Measurements from ENCODE around the gene MIPOL1. TPM values are rescaled to one million over a fixed set of nuclear protein-coding genes. Genes with fewer than 3 reads are reported as not detected.

The MIPOL1 gene
- total RNA-seq, 1 donor from 2014 or later: 14.6 TPM

- Mint-ChIP-seq H3K27ac (ENCODE audit: unreplicated experiment) (no peak overlapping the region), H3K27me3 (ENCODE audit: unreplicated experiment) (peaks cover 22% of the 10 kb centered on the region), H3K36me3 (ENCODE audit: unreplicated experiment) (no peaks in the 10 kb centered on the region), H3K4me3 (ENCODE audit: unreplicated experiment) (no peak overlapping the region), H3K9me3 (ENCODE audit: unreplicated experiment) (no peaks in the 10 kb centered on the region), H3K4me1 (ENCODE audit: unreplicated experiment) (no peaks in the 10 kb centered on the region)
- peak; percentile 43 for TF ChIP-seq CTCF (IDR thresholded peaks at IDR 0.05)
- no peak for DNase-seq (ENCODE audit: extremely low spot score, unreplicated experiment)
Measured at GRCh38 chr14:37565550-37565949, 367.8 kb downstream of the MIPOL1 start.

- Mint-ChIP-seq H3K27me3 (ENCODE audit: unreplicated experiment) (peaks cover 25% of the 10 kb centered on the region), H3K9me3 (ENCODE audit: unreplicated experiment) (no peaks in the 10 kb centered on the region), H3K27ac (ENCODE audit: unreplicated experiment) (no peak overlapping the region), H3K4me3 (ENCODE audit: unreplicated experiment) (no peak overlapping the region), H3K36me3 (ENCODE audit: unreplicated experiment) (no peaks in the 10 kb centered on the region), H3K4me1 (ENCODE audit: unreplicated experiment) (no peaks in the 10 kb centered on the region)
- no peak for DNase-seq (ENCODE audit: extremely low spot score, unreplicated experiment)
- TF ChIP-seq CTCF (IDR thresholded peaks at IDR 0.05): no peak
Measured at GRCh38 chr14:37566811-37567371, 369.2 kb downstream of the MIPOL1 start.

DNA sequence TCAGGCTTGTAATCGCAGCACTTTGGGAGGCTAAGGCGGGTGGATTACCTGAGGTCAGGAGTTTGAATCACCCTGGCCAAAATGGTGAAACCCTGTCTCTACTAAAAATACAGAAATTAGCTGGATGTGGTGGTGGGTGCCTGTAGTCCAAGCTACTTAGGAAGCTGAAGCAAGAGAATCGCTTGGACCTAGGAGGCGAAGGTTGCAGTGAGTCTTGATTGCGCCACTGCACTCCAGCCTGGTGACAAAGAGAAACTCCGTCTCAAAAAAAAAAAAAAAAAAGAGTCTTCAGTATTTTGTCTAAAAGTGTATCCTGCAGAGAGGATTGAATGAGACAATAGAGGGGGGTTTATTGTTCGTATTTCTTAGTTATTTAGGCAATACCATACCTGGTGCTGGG is 372.0 kb downstream of the MIPOL1 start:
- Mint-ChIP-seq H3K4me3 (ENCODE audit: unreplicated experiment) (no peak overlapping the region), H3K36me3 (ENCODE audit: unreplicated experiment) (no peaks in the 10 kb centered on the region), H3K4me1 (ENCODE audit: unreplicated experiment) (peaks cover 13% of the 10 kb centered on the region), H3K27me3 (ENCODE audit: unreplicated experiment) (peaks cover 27% of the 10 kb centered on the region), H3K27ac (ENCODE audit: unreplicated experiment) (no peak overlapping the region), H3K9me3 (ENCODE audit: unreplicated experiment) (peaks cover 4% of the 10 kb centered on the region)
- DNase-seq (ENCODE audit: extremely low spot score, unreplicated experiment): no peak
- no peak for TF ChIP-seq CTCF (IDR thresholded peaks at IDR 0.05)

- Mint-ChIP-seq H3K27me3 (ENCODE audit: unreplicated experiment) (peaks cover 38% of the 10 kb centered on the region), H3K4me1 (ENCODE audit: unreplicated experiment) (peaks cover 13% of the 10 kb centered on the region)
- no peak for DNase-seq (ENCODE audit: extremely low spot score, unreplicated experiment)
Measured at GRCh38 chr14:37571391-37571790, 373.7 kb downstream of the MIPOL1 start.

DNA sequence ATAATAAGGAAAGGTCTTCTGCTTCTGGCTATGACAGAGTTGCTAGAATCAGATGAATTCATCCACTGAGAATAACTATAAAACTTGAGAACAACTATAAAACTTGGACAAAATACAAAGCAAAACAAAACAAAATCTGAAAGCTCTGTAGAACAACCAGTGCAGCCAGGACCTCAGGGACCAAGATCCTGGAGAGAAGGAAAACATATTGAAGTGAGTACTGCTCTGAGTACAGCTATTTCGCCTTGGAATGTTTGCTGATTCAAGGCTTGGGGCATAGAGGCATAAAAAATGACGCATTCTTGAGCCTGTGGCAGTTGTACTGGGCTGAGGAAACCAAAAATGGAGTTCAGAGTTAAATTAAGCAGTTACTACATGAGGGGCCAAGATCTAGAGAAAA is 375.6 kb downstream of the MIPOL1 start:
- TF ChIP-seq CTCF (IDR thresholded peaks at IDR 0.05): no peak
- peaks cover 13% of the 10 kb centered on the region for H3K4me1 Mint-ChIP-seq (ENCODE audit: unreplicated experiment)
- DNase-seq (ENCODE audit: extremely low spot score, unreplicated experiment): no peak
- H3K27ac Mint-ChIP-seq (ENCODE audit: unreplicated experiment): peak overlapping the region; percentile 14
- peaks cover 48% of the 10 kb centered on the region for H3K27me3 Mint-ChIP-seq (ENCODE audit: unreplicated experiment)
- H3K4me3 Mint-ChIP-seq (ENCODE audit: unreplicated experiment): no peak overlapping the region
- no peaks in the 10 kb centered on the region for H3K36me3 Mint-ChIP-seq (ENCODE audit: unreplicated experiment)
- peaks cover 4% of the 10 kb centered on the region for H3K9me3 Mint-ChIP-seq (ENCODE audit: unreplicated experiment)

More at GRCh38 chr14:37571391-37571790, 373.7 kb downstream of the MIPOL1 start:
- Mint-ChIP-seq H3K36me3 (ENCODE audit: unreplicated experiment) (no peaks in the 10 kb centered on the region), H3K9me3 (ENCODE audit: unreplicated experiment) (peaks cover 4% of the 10 kb centered on the region), H3K4me3 (ENCODE audit: unreplicated experiment) (no peak overlapping the region), H3K27ac (ENCODE audit: unreplicated experiment) (no peak overlapping the region)
- TF ChIP-seq CTCF (IDR thresholded peaks at IDR 0.05): no peak

Data from osteocyte (in vitro differentiated cells).